ENCODE data around the gene NDUFB11.

The NDUFB11 gene

DNA sequence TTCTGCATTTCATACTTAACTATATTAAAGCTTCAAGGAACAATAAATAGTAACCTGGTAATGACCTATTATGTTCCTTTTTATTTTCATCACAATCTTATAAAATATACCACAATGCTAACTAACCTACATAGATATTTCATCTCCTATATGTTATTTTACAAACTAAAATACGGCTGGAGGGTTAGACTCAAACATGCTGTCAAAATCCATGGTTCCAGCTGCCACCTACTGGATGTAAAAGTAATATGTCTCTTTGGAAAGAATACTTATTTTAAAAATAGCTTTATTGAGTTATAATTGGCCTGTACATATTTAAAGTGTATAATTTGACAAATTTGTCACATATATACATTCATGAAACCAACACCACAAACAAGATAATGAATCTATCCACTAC is 51.3 kb downstream of the NDUFB11 start:
- TF ChIP-seq GATA3 (IDR thresholded peaks at IDR 0.05; ENCODE audit: low read depth, low read length): no peak
- TF ChIP-seq GATA2 (IDR thresholded peaks at IDR 0.05; ENCODE audit: low read depth, low read length): no peak
